Lower leg skin (tissue), 4 donors: ENCODE measurements around the gene UNC5A. TPM values are rescaled to one million over a fixed set of nuclear protein-coding genes. Genes with fewer than 3 reads are reported as not detected.

Source experiments
- DNase-seq, 2 donors: peaks; one replicate each; pipeline ENCODE4 v3.0.0-alpha.2; 2019; ENCODE audit warnings: low spot score in 2 of 2
- H3K4me3 ChIP-seq: fragments of 200-600 bp; sonication (generic); 2 replicates; pipeline ENCODE4 v1.5.1; 2017; ENCODE audit warnings: mild to moderate bottlenecking, low read depth; ENCODE audit not compliant: poor library complexity, severe bottlenecking
- POLR2A ChIP-seq, 2 donors: fragments of 450-650 bp; IDR thresholded peaks; one replicate each; pipeline ENCODE4 v1.6.1; 2016 to 2017; ENCODE audit warnings: antibody characterized with exemption in 2 of 2, mild to moderate bottlenecking in 1 of 2, moderate library complexity in 1 of 2
- WGBS, 2 donors: methylation state at CpG; one replicate each; pipeline ENCODE4 v1.1.5; 2018; 5-methylcytosine and 5-hydroxymethylcytosine counted together
- intact Hi-C: fragments of 100-400 bp; cut with DNase I; formaldehyde crosslinking; loops from one replicate; pipeline ENCODE4 v1.15.0; 2023; ENCODE audit warnings: low total_unique reads
- total RNA-seq, 4 donors: library from RNA; depleted of rRNA; stranded (reverse); fragments of >200 nt; gene quantifications; one replicate each; pipeline ENCODE4 v1.1.0, GENCODE V29; 2016
- TF ChIP-seq, protein P1 (sequence below), 3 donors: fragments of 450-650 bp; IDR thresholded peaks; one replicate each; pipeline ENCODE4 v1.5.1; 2016; ENCODE audit warnings: antibody characterized with exemption in 3 of 3, mild to moderate bottlenecking in 3 of 3, moderate library complexity in 2 of 3

The UNC5A gene
- total RNA-seq, 4 donors from 2014 or later, result 0.13 to 0.25 (median 0.23) TPM; not detected in 1

DNA sequence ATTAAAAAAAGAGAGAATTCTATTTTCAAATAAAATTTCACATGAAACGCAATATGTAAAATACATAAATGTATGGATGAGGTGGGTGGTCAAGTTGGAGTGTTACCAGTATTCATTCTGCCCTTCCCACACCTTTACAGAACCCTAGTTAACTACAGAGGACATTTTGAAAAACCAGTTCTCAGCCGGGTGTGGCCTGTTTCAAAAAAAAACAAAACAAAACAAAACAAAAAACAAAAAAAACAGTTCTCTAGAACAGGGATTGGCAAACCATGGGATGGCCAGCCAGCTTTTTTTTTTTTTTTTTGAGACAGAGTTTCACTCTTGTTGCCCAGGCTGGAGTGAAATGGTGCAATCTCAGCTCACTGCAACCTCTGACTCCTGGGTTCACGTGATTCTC, 117.2 kb downstream of the UNC5A start:
- DNase-seq, result no peak
- WGBS, 2 donors, result 81 to 91% methylated on average over 3 of the region's 3 CpGs
- intact Hi-C loops, result no loop called here
- no peak overlapping the region for H3K4me3 ChIP-seq
- TF ChIP-seq, protein P1, sequence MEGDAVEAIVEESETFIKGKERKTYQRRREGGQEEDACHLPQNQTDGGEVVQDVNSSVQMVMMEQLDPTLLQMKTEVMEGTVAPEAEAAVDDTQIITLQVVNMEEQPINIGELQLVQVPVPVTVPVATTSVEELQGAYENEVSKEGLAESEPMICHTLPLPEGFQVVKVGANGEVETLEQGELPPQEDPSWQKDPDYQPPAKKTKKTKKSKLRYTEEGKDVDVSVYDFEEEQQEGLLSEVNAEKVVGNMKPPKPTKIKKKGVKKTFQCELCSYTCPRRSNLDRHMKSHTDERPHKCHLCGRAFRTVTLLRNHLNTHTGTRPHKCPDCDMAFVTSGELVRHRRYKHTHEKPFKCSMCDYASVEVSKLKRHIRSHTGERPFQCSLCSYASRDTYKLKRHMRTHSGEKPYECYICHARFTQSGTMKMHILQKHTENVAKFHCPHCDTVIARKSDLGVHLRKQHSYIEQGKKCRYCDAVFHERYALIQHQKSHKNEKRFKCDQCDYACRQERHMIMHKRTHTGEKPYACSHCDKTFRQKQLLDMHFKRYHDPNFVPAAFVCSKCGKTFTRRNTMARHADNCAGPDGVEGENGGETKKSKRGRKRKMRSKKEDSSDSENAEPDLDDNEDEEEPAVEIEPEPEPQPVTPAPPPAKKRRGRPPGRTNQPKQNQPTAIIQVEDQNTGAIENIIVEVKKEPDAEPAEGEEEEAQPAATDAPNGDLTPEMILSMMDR (IDR thresholded peaks at IDR 0.05), result no peak
- no peak for TF ChIP-seq POLR2A (IDR thresholded peaks at IDR 0.05)

GRCh38 chr5:176929654-176930053, 119.3 kb downstream of the UNC5A start:
- DNase-seq, result no peak
- intact Hi-C loops, result no loop called here
- 91 to 95% methylated on average over 1 of the region's 1 CpG for WGBS, 2 donors
- TF ChIP-seq POLR2A (IDR thresholded peaks at IDR 0.05), result no peak
- TF ChIP-seq, protein P1 (IDR thresholded peaks at IDR 0.05), result no peak
- H3K4me3 ChIP-seq, result no peak overlapping the region

Other genes starting within 250 kb of the UNC5A start
- gene GPRIN1, start 200.4 kb upstream of the UNC5A start, total RNA-seq, result 1 to 10 TPM in 3 of 4 donors, under 1 TPM in 1; 0.72 to 1.7 (median 1.5) TPM
- not detected for gene SNCB, start 180.0 kb upstream of the UNC5A start, total RNA-seq
- not detected for gene EIF4E1B, start 179.9 kb upstream of the UNC5A start, total RNA-seq
- 10 to 100 TPM; 12.1 to 24.1 (median 15.6) TPM for gene TSPAN17, start 163.1 kb upstream of the UNC5A start, total RNA-seq
- gene HK3, start 88.8 kb downstream of the UNC5A start, total RNA-seq, result 1 to 10 TPM in 2 of 4 donors, under 1 TPM in 2; 0.32 to 1.7 (median 0.76) TPM
- gene UIMC1, start 196.2 kb downstream of the UNC5A start, total RNA-seq, result 10 to 100 TPM; 18.2 to 31.0 (median 29.2) TPM
- gene ZNF346, start 212.1 kb downstream of the UNC5A start, total RNA-seq, result 10 to 100 TPM in 3 of 4 donors, 1 to 10 TPM in 1; 8.4 to 21.6 (median 16.3) TPM